Neutrophil (primary cell): ENCODE results near the gene FYN.

Experiments used
- H3K27ac ChIP-seq: fragments of 200-600 bp; sonication (generic); 2 replicates; pipeline ENCODE4 v1.5.1; 2016; ENCODE audit warnings: mild to moderate bottlenecking, moderate library complexity
- H3K27me3 ChIP-seq: fragments of 200-600 bp; sonication (generic); 2 replicates; pipeline ENCODE4 v1.6.0; 2016; ENCODE audit warnings: mild to moderate bottlenecking
- H3K36me3 ChIP-seq: fragments of 200-600 bp; sonication (generic); 2 replicates; pipeline ENCODE4 v1.5.1; 2017
- H3K4me1 ChIP-seq, 2 experiments: fragments of 200-600 bp in 1 of 2; sonication (generic) in 1 of 2; 1 replicate in 1 of 2; 2 replicates in 1 of 2; pipeline versions ENCODE4 v1.5.1 to v1.6.1; 2013 to 2016; ENCODE audit warnings: low read depth in 1 of 2, low read length in 1 of 2, mild to moderate bottlenecking in 1 of 2, moderate library complexity in 1 of 2; ENCODE audit not compliant: control insufficient read depth in 1 of 2, insufficient read depth in 1 of 2
- H3K4me3 ChIP-seq, 2 experiments: fragments of 200-600 bp in 1 of 2; sonication (generic) in 1 of 2; 1 replicate in 1 of 2; 2 replicates in 1 of 2; pipeline ENCODE4 v1.5.1; 2013 to 2016; ENCODE audit warnings: low read depth in 1 of 2, low read length in 1 of 2, mild to moderate bottlenecking in 1 of 2, moderate library complexity in 1 of 2
- H3K9me3 ChIP-seq: fragments of 200-600 bp; sonication (generic); 2 replicates; pipeline ENCODE4 v1.5.1; 2016
- CTCF ChIP-seq: fragments of 200-600 bp; sonication (generic); IDR thresholded peaks from 2 replicates; pipeline ENCODE4 v1.5.1; 2016; ENCODE audit warnings: antibody characterized with exemption

The FYN gene

DNA sequence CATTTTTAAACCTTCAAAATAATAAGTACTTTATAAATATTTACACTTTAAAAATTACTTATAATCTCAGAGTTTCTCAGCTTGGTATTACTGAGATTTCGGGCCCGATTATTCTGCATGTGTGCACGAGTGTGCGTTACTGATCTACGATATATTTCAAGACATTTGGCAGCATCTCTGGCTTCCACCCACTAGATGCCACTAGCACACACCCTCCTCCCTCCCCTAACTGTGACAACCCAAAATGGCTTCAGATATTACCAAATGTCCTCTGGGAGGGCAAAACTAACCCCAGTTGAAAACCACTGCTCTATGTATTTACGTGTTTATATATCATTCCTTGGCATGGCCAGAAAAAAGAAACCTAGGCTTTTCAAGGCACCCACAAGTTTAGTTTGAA is 95.9 kb downstream of the FYN start:
- Histone ChIP-seq H3K4me3 (no peak overlapping the region), H3K27me3 (no peaks in the 10 kb centered on the region), H3K36me3 (no peaks in the 10 kb centered on the region), H3K9me3 (no peaks in the 10 kb centered on the region), H3K27ac (no peak overlapping the region), H3K4me1 (no peaks in the 10 kb centered on the region)
- TF ChIP-seq CTCF: no peak

DNA sequence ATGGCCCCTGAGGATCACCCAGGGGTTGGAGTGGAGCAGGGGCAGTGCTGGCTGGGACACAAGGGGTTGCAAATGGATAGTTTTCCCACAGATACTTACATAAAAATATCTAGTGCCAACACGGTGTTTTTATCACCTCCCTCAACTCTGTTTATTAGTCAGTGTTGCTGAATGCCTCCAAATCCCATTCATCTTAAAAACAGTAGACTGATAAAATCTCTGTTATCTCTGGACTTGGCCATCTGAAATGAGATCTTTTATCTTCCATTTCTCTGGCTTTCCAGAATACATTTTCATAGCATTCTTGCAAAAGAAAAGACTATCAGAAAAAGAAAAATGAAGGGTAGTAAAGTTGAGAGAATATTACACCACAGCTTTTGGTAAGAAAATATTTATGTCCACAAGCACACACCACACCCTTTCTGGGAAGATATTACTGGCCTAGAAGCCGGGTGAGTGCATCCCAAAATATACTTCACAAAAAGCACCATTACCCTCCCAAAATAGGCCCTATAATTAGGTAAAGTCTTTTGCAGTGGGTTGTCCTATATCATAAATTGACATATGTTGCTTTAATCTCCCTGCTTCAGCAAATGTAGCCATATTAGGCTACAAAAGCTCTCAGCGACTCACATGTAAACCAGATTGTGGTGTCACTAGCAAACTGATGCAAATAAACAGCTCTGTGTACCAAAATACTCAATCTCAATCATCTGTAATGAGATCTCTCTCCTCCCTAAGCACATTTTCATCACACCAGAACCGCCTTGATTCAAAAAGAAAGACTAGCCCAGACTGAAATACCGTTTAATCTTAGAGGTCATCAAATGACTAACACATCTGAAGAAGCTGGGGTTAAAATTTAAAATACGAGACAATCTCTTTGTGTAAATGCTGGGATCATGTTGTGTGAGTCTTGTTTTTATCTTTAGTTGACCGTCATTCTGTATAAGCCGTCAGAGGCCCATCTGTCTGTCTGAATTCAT is 96.7 kb downstream of the FYN start:
- no peak overlapping the region for H3K4me3 ChIP-seq
- H3K9me3 ChIP-seq: no peaks in the 10 kb centered on the region
- no peak overlapping the region for H3K27ac ChIP-seq
- H3K4me1 ChIP-seq: no peaks in the 10 kb centered on the region
- TF ChIP-seq CTCF: no peak
- no peaks in the 10 kb centered on the region for H3K36me3 ChIP-seq
- no peaks in the 10 kb centered on the region for H3K27me3 ChIP-seq

DNA sequence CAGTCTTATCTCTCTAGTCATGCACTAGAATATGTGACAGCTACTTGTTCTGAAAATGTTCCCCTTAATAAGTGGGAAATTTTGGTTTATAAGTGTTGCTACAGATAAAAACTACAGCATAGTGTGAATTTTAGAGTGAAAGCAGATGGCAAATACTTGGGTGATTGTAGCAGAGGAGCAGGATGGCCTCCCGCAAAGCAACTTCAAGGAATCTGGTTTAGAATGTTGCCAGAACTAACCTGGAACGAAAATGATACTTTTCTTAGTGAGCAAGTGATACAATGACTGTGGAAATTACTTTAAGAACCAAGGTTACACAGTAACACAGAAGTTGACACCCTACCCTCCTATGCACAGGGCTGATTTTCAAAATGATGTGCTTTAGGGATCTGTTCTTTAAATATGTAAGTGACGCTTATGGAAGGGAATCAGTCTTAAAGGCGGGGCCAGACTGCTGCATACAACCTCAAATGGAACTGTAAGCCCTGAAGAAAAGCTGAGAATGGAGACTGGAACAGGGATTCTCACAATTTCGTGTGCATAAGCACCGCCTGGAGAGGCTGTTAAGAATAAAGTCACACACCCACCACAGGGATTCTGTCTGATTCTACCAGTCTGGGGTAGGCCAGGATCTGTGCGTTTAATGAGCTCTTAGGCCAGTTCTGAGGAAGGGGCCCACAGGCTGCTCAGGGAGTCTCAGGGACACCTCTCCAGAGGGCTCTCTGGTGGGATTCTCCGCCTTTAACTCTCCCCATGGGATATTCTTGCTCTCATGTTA is 97.9 kb downstream of the FYN start:
- TF ChIP-seq CTCF: no peak
- Histone ChIP-seq H3K27ac (no peak overlapping the region), H3K4me3 (no peak overlapping the region), H3K36me3 (no peaks in the 10 kb centered on the region), H3K27me3 (no peaks in the 10 kb centered on the region), H3K9me3 (no peaks in the 10 kb centered on the region), H3K4me1 (no peaks in the 10 kb centered on the region)

DNA sequence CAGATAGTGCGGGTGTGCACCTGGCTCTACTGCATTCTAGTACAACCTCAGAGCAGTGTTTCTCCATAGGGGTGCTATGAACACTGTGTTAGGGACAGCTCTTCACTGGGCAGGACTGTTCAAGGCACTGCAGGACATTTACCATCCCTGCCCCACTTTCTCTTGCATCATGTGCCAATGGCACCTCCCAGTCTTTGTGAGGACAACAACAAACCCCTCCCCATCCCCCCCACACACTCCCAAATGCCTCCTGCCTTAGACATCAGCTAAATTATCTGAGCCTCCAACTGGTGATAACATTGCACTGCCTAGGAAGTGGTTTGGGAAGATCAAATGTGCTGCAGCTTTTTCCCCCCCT is 98.9 kb downstream of the FYN start:
- H3K9me3 ChIP-seq: no peaks in the 10 kb centered on the region
- no peaks in the 10 kb centered on the region for H3K36me3 ChIP-seq
- no peaks in the 10 kb centered on the region for H3K4me1 ChIP-seq
- no peak for TF ChIP-seq CTCF
- H3K27me3 ChIP-seq: no peaks in the 10 kb centered on the region
- no peak overlapping the region for H3K27ac ChIP-seq
- no peak overlapping the region for H3K4me3 ChIP-seq

GRCh38 chr6:111773501-111774345 is 99.5 kb downstream of the FYN start:
- Histone ChIP-seq H3K4me3 (no peak overlapping the region), H3K27me3 (no peaks in the 10 kb centered on the region), H3K27ac (no peak overlapping the region), H3K9me3 (no peaks in the 10 kb centered on the region), H3K4me1 (no peaks in the 10 kb centered on the region), H3K36me3 (no peaks in the 10 kb centered on the region)
- no peak for TF ChIP-seq CTCF
